ENCODE results near the gene DEFB119.
"Not testable (repeated sequence)": the region's sequence is repeated elsewhere in the genome, so short reads cannot be mapped to it uniquely, and the experiment has no call there.

The DEFB119 gene
- total RNA-seq = 0 to 0.10 (median 0) reads per million in 9 experiments

GRCh38 chr20:31390490-31390889 lies at the start of gene DEFB119:
Gene DEFB119 (minus strand): TSS chr20:31390590. CDS start chr20:31390483, 107 bp downstream.
- Mint-ChIP-seq H3K27ac (no peak within 1 kb of the TSS), H3K4me1 (ENCODE audit: low read depth in 2 of 2) (no peaks in the 10 kb centered on the region), H3K9me3 (peaks cover 0 to 3% of the 10 kb centered on the region in 2 donors), H3K4me3 (no peak within 1 kb of the TSS), H3K27me3 (peaks cover 27 to 28% of the 10 kb centered on the region in 2 donors), H3K36me3 (ENCODE audit: insufficient read depth) (no peaks in the 10 kb centered on the region)
- no peak for ATAC-seq (replicated peaks)
- no peak for DNase-seq

GRCh38 chr20:31430568-31431115 lies 40.3 kb upstream of the DEFB119 start:
- no peaks in the 10 kb centered on the region for H3K36me3 Mint-ChIP-seq (ENCODE audit: insufficient read depth)
- peaks cover 29 to 31% of the 10 kb centered on the region in 2 donors for H3K27me3 Mint-ChIP-seq
- H3K27ac Mint-ChIP-seq = no peak overlapping the region
- no peaks in the 10 kb centered on the region for H3K4me1 Mint-ChIP-seq (ENCODE audit: low read depth in 2 of 2)
- H3K9me3 Mint-ChIP-seq = no peaks in the 10 kb centered on the region
- H3K4me3 Mint-ChIP-seq = no peak overlapping the region
- ATAC-seq (replicated peaks) (no peak), DNase-seq (no peak)

- H3K4me1 Mint-ChIP-seq (ENCODE audit: low read depth in 2 of 2); H3K9me3 Mint-ChIP-seq; H3K4me3 Mint-ChIP-seq; ATAC-seq (replicated peaks); H3K27ac Mint-ChIP-seq; H3K36me3 Mint-ChIP-seq (ENCODE audit: insufficient read depth); DNase-seq: not testable (repeated sequence)
- peaks cover 11 to 24% of the 10 kb centered on the region in 2 donors for H3K27me3 Mint-ChIP-seq
These were observed 37.2 kb upstream of the DEFB119 start for GRCh38 chr20:31427576-31427975.

- H3K4me3 Mint-ChIP-seq; H3K36me3 Mint-ChIP-seq (ENCODE audit: insufficient read depth); H3K27ac Mint-ChIP-seq; ATAC-seq (replicated peaks); DNase-seq; H3K4me1 Mint-ChIP-seq (ENCODE audit: low read depth in 2 of 2); H3K9me3 Mint-ChIP-seq: not testable (repeated sequence)
- H3K27me3 Mint-ChIP-seq = peaks cover 7 to 19% of the 10 kb centered on the region in 2 donors
These were observed 36.6 kb upstream of the DEFB119 start for GRCh38 chr20:31426891-31427551.

GRCh38 chr20:31425797-31426196 lies 35.4 kb upstream of the DEFB119 start:
- H3K9me3 Mint-ChIP-seq = no peaks in the 10 kb centered on the region
- no peak overlapping the region for H3K27ac Mint-ChIP-seq
- H3K36me3 Mint-ChIP-seq (ENCODE audit: insufficient read depth) = no peaks in the 10 kb centered on the region
- DNase-seq = no peak
- no peak for ATAC-seq (replicated peaks)
- H3K4me3 Mint-ChIP-seq = no peak overlapping the region
- no peaks in the 10 kb centered on the region for H3K4me1 Mint-ChIP-seq (ENCODE audit: low read depth in 2 of 2)
- H3K27me3 Mint-ChIP-seq = peaks cover 7 to 17% of the 10 kb centered on the region in 2 donors

GRCh38 chr20:31418307-31418706 lies 27.9 kb upstream of the DEFB119 start:
- no peak for DNase-seq
- Mint-ChIP-seq H3K27me3 (peaks cover 14% of the 10 kb centered on the region in 2 donors), H3K36me3 (ENCODE audit: insufficient read depth) (no peaks in the 10 kb centered on the region), H3K4me1 (ENCODE audit: low read depth in 2 of 2) (no peaks in the 10 kb centered on the region), H3K27ac (no peak overlapping the region), H3K4me3 (no peak overlapping the region), H3K9me3 (no peaks in the 10 kb centered on the region)
- ATAC-seq (replicated peaks) = no peak

GRCh38 chr20:31415653-31416052 lies 25.3 kb upstream of the DEFB119 start:
- DNase-seq (no peak), ATAC-seq (replicated peaks) (no peak)
- H3K27ac Mint-ChIP-seq = no peak overlapping the region

GRCh38 chr20:31414381-31414780 lies 24.0 kb upstream of the DEFB119 start:
- no peaks in the 10 kb centered on the region for H3K36me3 Mint-ChIP-seq (ENCODE audit: insufficient read depth)
- no peaks in the 10 kb centered on the region for H3K4me1 Mint-ChIP-seq (ENCODE audit: low read depth in 2 of 2)
- H3K9me3 Mint-ChIP-seq = no peaks in the 10 kb centered on the region
- ATAC-seq (replicated peaks) (no peak), DNase-seq (no peak)
- no peak overlapping the region for H3K27ac Mint-ChIP-seq
- H3K4me3 Mint-ChIP-seq = no peak overlapping the region
- peaks cover 8 to 14% of the 10 kb centered on the region in 2 donors for H3K27me3 Mint-ChIP-seq

More at GRCh38 chr20:31415653-31416052, 25.3 kb upstream of the DEFB119 start:
- peaks cover 14% of the 10 kb centered on the region in 2 donors for H3K27me3 Mint-ChIP-seq
- no peaks in the 10 kb centered on the region for H3K36me3 Mint-ChIP-seq (ENCODE audit: insufficient read depth)
- H3K4me1 Mint-ChIP-seq (ENCODE audit: low read depth in 2 of 2) = no peaks in the 10 kb centered on the region
- H3K4me3 Mint-ChIP-seq = no peak overlapping the region
- H3K9me3 Mint-ChIP-seq = no peaks in the 10 kb centered on the region

GRCh38 chr20:31410011-31410410 lies 19.6 kb upstream of the DEFB119 start:
- H3K4me1 Mint-ChIP-seq (ENCODE audit: low read depth in 2 of 2) = no peaks in the 10 kb centered on the region
- H3K36me3 Mint-ChIP-seq (ENCODE audit: insufficient read depth) = peaks cover 2% of the 10 kb centered on the region
- H3K9me3 Mint-ChIP-seq = no peaks in the 10 kb centered on the region
- peaks cover 11 to 21% of the 10 kb centered on the region in 2 donors for H3K27me3 Mint-ChIP-seq
- H3K4me3 Mint-ChIP-seq = no peak overlapping the region
- DNase-seq = no peak
- ATAC-seq (replicated peaks) = no peak
- H3K27ac Mint-ChIP-seq = no peak overlapping the region

GRCh38 chr20:31406115-31406514 lies 15.7 kb upstream of the DEFB119 start, which contains the start of gene DEFB121:
Gene DEFB121 (minus strand): TSS chr20:31406215. CDS start chr20:31406152, 63 bp downstream.
- Mint-ChIP-seq H3K36me3 (ENCODE audit: insufficient read depth) (peaks cover 2% of the 10 kb centered on the region), H3K9me3 (no peaks in the 10 kb centered on the region), H3K4me3 (no peak within 1 kb of the TSS), H3K4me1 (ENCODE audit: low read depth in 2 of 2) (no peaks in the 10 kb centered on the region), H3K27ac (no peak within 1 kb of the TSS), H3K27me3 (peaks cover 7 to 11% of the 10 kb centered on the region in 2 donors)
- no peak for DNase-seq
- ATAC-seq (replicated peaks) = no peak

GRCh38 chr20:31403886-31404285 lies 13.5 kb upstream of the DEFB119 start:
- H3K27me3 Mint-ChIP-seq = peaks cover 7 to 21% of the 10 kb centered on the region in 2 donors
- H3K4me3 Mint-ChIP-seq = no peak overlapping the region

GRCh38 chr20:31394900-31395299 lies 4.5 kb upstream of the DEFB119 start:
- Mint-ChIP-seq H3K27ac (no peak overlapping the region), H3K4me3 (no peak overlapping the region), H3K4me1 (ENCODE audit: low read depth in 2 of 2) (no peaks in the 10 kb centered on the region), H3K9me3 (peaks cover 0 to 2% of the 10 kb centered on the region in 2 donors), H3K27me3 (peaks cover 21 to 39% of the 10 kb centered on the region in 2 donors), H3K36me3 (ENCODE audit: insufficient read depth) (no peaks in the 10 kb centered on the region)
- ATAC-seq (replicated peaks) = no peak
- DNase-seq = no peak

More at GRCh38 chr20:31403886-31404285, 13.5 kb upstream of the DEFB119 start:
- Mint-ChIP-seq H3K4me1 (ENCODE audit: low read depth in 2 of 2) (no peaks in the 10 kb centered on the region), H3K36me3 (ENCODE audit: insufficient read depth) (peaks cover 2% of the 10 kb centered on the region), H3K9me3 (no peaks in the 10 kb centered on the region), H3K27ac (no peak overlapping the region)
- DNase-seq (no peak), ATAC-seq (replicated peaks) (no peak)

GRCh38 chr20:31392836-31393235 lies 2.4 kb upstream of the DEFB119 start:
- DNase-seq = no peak
- peaks cover 35 to 45% of the 10 kb centered on the region in 2 donors for H3K27me3 Mint-ChIP-seq
- peaks cover 0 to 2% of the 10 kb centered on the region in 2 donors for H3K9me3 Mint-ChIP-seq
- H3K4me1 Mint-ChIP-seq (ENCODE audit: low read depth in 2 of 2) = no peaks in the 10 kb centered on the region
- no peak overlapping the region for H3K4me3 Mint-ChIP-seq
- no peak overlapping the region for H3K27ac Mint-ChIP-seq
- ATAC-seq (replicated peaks) = no peak
- H3K36me3 Mint-ChIP-seq (ENCODE audit: insufficient read depth) = no peaks in the 10 kb centered on the region

GRCh38 chr20:31374346-31374745 lies 16.0 kb downstream of the DEFB119 start:
- Mint-ChIP-seq H3K27me3 (peaks cover 0 to 14% of the 10 kb centered on the region in 2 donors), H3K4me3 (no peak overlapping the region), H3K36me3 (ENCODE audit: insufficient read depth) (no peaks in the 10 kb centered on the region), H3K4me1 (ENCODE audit: low read depth in 2 of 2) (no peaks in the 10 kb centered on the region), H3K9me3 (peaks cover 0 to 5% of the 10 kb centered on the region in 2 donors), H3K27ac (no peak overlapping the region)
- no peak for DNase-seq
- no peak for ATAC-seq (replicated peaks)

All from effector memory CD8-positive, alpha-beta T cell (primary cell).